NCI-H226 (cell line): ENCODE measurements around the gene CCNY.
A peak's percentile ranks its signal among the peaks of the same experiment; 100 is the strongest.

Source experiments
- DNase-seq: peaks from one replicate; pipeline ENCODE4 v3.0.0-alpha.2; 2015

The CCNY gene

DNA sequence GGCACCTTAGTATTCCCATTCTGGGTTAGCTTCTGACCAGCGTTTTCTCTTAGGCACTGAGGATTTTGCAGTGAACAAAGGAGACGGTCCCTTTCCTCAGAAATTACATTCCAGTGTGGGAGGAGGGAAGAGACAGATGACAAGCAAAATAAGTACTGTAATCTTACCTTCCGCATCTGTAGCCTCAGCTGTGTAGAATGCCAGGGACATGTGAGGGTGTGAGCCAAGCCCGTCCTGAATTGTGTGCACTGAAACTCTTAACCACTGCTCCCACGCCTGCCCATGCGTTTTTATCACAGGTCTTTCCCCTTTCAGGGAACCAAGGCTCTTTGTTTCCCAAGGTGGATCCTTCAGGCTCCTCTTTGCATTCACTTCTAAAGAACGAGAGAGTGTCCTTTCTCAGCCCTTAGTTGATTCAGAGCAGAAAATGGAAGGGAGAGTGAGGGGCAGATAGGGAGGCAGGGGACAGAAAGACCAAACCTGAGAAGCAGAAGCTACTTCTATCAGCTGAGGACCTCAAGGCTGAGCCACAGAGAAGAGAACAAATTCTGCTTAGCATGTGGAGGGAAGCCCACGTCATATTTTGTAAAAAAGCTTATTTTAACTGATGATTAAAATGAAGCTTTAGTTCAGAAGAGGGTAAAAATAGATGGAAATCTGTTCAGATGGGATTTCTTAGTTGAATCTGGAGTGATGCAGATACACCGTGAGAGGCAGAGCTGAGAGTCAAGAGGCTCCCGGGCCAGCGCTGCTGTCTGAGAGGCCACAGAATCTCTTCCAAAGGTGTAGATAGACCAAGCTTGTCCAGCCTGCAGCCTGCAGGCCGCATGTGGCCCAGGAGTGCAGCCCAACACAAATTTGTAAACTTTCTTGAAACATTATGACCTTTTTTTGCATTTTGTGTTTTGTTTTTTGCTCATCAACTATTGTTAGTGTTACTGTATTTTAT is 122.5 kb downstream of the CCNY start:
- no peak for DNase-seq

DNA sequence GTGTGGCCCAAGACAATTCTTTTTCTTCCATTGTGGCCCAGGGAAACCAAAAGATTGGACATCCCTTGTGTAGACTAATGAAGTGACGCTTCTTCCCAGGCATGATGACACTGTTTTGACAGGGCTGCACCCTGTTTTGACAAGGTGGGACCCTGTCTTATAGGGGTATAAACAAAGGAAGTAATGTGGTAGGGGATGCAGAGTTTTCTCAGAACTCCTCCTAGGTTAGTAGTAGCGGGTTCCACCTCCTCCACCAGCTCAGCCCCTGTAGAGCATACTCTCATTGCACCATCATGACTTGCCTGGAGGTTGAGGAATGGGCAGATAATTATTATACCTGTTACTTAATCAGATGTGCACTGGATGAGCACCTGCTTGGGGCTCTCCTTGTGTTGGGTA is 123.1 kb downstream of the CCNY start:
- no peak for DNase-seq

DNA sequence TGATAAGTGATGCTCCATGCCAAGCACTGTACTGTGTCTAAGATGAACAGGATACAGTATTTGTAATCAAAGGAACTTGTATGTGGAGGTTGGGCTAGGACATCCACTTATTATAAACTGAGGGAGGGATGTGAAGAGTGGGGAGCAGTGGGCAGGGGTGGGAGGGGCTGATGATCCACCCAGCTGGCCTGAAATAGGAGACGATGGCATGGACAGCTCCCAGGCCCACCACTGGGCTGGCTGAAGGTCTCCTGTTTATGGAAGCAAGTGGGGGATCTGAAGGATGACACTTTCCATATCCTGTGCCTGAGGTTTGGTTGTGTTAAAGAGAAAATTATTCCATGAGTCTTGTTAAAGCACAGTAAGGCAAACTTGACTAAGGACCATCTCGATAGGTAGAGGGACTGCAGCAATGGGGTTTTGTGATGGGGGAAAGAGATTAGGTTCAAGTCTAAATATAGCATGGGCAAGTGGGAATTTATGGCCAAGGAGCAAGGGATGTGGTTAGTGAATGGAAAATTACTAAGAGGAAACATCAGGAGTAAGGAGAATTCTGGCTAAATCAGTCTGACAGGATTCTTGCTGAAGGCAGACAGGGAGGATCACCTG is 124.6 kb downstream of the CCNY start:
- DNase-seq: no peak

DNA sequence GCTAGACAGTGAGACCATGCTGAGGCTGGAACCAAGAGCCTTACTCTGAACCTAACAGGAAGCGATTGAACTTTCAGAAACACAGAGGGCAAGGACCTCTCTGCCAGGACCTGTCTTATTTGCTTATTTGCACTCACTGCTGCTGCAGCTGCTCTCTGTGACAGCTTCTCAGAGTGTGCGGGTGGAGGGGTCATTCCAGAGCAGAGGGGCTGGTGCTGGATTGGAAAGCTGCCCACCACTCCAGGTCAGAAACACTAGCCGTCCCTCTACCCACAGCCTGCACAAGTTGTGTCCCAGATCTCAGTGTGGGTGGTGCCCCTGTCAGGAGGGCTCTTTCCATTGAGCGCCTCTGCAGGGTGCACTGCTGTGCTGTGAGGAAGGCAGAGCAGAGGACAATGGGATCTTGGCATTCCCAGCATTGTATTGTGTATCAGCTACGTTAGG is 126.2 kb downstream of the CCNY start:
- no peak for DNase-seq

DNA sequence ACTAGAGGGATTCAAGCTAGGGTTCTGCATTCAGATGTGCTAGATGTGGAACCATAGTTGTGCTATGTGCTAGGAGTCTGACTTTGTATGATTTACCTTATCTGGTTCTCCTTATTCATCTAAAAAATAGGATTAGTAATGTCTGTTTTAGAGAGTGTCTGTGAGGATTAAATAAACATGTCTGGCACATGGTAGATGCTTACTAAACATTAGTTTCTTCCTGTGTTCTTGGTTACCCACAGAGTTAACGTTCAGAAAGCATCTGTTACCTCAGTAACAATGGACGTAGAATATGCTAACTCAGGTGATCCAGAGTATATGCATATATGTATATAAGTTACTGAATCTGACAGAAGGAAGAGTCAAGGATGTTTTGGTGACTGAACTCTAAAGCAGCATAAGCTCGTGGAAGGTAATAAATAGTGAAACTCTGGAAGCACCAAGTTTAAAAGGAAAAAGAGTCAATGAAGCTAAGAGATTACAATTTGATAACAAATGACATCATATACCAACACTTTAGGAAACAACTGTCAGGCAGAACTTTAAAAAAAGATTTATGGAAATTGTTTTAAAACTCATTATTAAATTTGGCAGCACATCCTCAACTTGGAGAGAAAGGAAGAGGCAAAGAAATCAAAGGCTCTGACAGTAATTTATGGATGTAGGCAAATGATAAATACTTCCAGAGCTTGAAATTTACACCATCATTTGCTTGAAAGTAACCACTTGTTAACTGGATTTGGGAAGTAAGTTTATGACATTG is 127.0 kb downstream of the CCNY start:
- DNase-seq: no peak

DNA sequence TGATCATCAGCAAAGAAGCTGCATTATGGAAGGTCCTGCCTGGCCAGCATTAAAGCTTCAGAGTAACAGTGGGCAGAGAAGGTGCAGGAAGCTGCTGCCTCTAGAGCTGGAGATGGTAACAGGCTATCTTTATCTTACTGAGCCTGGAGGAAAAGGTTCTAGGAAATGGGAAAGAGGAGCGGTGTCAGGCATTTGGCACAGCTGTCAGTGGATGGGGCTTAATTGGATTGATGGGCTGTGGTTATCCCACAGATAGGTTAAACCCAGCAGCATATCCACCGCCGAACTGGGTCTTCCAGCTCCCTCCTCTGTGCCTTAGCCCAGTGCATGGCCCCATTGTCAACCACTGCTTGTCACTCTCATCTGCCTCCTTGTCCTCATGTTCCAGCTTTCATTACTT is 127.6 kb downstream of the CCNY start:
- no peak for DNase-seq

DNA sequence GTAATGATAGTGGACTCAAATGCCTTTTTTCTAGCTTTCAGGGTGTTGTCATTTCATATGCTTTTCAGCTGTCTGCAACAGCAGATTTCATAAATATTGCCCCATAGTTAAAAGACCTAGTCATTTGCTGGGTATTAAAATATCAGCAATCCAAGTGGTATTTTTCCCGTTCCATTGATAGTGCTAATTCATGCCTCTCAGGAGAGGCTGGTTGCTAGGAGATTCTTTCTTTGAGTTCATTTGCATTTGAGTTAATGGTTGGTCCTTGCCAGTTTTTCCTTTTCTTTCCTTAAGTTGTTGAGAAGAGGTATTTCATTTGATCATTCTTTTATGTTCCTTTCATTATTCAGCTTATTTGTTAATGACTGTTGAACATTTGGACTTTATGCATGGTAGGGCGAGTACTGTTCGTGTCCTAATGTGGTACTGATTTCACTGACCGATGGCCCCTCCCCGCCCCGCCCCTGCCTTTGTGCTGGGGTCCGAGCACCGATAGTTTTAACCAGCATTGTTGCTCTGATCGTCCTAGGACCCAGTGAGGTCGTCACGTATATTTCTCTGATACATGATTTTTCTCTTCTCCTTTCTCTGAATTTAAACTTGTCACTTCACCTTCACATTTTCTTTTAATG is 128.6 kb downstream of the CCNY start:
- DNase-seq: no peak

DNA sequence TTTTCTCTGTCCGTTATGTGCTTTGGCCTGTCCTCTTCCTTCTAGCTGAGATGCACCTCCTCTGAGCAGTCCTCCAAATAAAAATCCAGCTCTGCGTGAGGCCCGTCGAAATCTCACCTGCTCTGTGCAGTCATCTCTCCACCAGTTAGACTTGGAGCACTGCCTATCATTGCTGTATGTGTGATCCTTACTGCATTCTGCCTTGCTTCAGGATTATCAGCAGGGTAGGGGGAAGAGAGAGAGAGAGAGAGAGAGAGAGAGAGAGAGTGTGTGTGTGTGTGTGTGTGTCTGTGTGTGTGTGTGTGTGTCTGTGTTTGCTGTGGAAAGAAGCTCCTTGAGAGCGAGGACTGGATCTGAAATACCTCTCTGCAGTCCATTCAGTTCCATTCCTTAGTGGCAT is 129.4 kb downstream of the CCNY start:
- DNase-seq: no peak

DNA sequence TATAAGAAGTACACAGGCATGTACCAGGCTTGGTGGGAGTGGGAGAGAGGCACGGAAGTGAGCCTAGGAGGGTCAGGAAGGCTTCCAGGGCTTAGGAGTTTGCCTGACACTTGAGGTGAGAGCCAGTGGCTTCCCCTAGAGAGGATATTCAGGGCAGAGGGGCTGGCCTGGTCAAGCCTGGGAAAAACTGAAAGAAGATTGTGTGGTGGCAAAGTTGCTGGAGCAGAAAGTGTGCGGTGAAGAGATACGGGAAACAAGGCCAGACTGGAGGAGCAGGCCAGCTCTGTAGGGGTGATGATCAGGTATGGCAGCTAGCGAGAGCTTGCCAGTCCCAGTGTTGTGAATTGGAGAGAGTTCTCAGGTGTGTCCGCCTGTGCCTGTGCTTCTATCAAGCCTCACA is 129.9 kb downstream of the CCNY start:
- DNase-seq: no peak

DNA sequence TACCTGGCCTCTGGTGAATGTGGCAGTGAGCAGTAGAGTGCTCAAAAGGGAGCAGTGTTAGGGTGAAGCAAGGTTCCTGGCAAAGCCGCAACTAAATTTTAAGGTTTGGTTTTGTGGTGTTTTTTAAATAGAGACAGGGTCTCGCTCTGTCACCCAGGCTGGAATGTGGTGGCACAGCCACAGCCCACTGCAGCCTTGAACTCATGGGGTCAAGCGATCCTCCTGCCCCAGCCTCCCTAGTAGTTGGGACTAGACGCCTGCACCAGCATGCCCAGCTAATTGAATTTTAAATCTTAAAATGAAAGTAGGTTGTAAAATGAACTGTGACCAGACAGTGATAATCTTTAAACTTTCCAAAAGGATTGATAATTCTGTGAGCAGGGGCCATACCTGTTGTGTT is 130.4 kb downstream of the CCNY start:
- DNase-seq: no peak

DNA sequence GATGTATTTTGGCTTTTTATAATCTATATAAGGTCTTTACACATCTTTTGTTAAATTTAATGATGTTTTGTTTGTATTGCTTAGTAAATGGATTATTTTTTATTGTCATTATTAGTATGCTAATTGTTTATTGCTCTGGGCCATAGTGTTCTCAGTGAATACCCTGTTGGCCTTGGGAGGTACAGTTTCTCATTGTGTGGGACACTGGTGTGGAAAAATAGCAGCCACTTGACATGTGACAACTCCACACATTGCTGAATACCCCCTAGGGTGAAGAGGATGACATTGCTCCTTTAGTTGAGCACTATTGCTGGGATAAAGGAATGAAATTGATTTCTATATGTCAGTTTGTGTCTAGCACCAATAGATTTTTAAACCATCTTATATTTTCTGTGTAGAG is 130.9 kb downstream of the CCNY start:
- no peak for DNase-seq

DNA sequence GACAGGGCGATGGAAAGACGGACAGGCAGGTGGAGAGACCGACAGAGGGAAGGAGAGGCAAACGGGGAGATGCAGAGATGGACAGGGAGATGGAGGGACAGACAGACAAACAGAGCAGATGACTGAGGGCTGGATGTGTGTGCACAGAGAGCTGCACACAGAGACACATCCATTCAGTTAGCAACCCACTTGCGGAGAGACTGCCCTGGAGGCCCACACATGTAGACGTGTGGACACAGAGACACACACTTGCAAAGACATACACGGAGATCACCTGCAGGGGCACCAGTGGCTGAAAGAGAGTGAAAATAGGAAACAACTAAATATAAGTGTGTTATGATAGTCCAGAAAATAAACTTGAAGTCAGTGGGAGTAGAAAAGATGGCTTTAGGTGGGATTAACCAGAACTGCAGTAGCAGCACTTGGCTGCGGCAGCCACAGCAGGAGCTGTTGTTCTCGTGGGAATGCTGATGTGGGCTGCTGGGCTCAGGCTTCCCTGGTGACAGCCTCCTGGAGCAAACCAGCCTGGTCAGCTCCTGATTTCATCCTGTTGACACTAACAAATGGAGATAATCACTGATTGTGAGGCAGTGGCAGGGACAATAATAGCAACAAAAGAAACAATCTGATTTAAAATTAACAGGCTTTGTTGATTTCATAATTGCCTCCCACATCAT is 134.1 kb downstream of the CCNY start:
- no peak for DNase-seq

DNA sequence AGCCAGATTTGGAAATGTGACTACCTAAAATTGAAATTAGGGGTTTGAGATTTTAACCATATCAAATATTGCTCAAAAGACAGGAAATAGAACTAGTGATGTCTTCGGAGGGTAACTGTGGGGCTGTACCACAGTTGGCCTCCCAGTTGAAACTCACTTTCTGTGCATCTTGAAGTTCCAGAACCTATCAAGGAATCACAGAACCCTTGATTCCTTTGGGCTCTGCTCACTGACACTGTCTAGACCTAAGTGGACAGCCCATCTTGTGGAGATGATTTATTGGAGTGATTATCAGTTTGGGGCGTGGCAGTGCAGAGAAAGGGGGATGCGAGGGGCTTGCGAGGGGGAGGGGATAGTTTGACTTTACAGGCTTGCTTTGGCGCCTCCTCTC is 134.6 kb downstream of the CCNY start:
- DNase-seq: no peak

DNA sequence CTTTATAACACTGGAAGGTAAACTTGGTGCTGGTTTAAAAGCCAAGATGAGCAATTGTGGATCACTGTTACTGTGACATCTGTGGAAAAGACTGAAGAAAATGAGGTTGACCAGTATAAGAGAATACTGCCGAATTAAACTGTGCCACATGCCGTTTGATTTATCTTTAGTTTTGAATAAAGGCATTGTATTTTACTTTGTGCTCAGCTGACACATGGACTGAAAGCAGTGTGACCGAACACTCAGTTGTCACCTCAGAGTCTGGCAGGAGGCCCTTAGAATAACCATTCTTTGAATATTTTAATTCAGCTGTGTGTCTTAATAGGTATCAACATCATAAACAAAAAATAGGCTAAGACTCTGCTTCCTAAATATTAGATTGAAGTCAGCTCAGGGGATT is 135.1 kb downstream of the CCNY start:
- DNase-seq: no peak

DNA sequence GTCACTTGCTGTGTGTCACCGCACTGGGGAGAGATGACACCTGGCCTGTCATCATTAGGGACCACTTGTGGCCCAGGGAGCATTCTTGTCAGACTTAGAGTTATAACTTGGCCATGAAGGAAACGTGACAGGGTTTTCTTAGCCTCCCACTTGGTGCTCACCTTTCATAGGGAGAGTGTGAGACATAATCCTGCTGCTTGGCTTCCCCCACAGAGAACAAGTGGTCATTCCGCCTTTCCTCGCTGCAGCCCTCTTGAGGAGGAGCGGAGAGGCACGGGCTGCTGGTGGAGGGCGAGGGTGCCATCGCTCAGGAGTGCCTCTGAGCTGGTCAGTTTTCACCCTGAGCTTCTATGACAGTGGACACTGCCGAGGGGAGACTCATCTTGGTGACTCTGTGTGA is 143.8 kb downstream of the CCNY start:
- DNase-seq: no peak

DNA sequence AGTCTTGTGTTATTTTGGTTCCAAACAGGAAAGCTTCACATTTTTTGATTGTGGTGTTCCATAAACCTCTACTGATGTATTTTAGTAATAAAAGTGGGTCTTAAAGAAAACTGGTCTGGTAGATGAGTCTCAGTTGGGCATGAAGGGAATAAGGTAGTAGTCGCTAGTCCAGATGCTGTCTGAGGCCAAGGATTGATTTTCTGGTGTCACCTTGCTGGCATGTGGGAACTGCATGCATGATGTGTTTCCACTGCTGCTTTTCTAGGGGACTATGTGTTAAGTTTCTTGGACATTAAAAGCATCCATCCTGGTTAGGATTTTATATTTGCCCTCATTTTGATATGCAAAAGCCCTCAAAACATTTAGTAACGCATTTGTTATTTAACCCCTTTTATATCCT is 145.1 kb downstream of the CCNY start:
- DNase-seq: no peak

DNA sequence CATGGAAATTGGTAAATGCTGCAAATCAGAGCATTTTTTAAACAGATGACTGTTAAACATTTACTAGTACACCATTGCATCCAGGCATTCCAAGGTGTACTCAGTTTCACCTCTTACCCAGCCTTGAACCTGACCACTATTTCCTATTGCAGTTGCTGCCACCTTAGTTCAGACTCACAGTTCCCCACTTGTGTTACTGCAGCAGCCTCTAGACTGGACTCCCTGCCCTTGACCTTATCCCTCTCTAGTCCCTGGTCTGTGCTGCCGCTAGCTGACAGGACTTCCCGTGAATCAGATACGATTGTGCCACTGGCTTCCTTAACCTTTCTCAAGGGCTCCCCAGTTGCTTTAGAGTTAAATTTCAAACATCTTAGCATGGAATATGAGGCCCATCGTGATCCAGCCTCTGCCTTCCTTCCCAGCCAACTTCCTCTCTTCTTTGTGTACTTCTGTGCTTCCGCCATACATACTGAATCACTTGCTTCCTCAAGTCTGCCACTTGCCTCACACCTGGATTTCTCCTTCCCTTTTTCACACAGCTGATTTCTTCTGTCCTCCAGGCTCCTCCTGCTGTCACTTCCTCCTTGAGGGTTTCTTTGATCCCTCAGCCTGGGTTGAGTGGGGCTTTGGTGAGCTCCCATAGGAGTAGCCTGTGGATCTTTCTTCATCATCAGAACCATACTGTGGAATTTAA is 150.1 kb downstream of the CCNY start:
- DNase-seq: no peak

DNA sequence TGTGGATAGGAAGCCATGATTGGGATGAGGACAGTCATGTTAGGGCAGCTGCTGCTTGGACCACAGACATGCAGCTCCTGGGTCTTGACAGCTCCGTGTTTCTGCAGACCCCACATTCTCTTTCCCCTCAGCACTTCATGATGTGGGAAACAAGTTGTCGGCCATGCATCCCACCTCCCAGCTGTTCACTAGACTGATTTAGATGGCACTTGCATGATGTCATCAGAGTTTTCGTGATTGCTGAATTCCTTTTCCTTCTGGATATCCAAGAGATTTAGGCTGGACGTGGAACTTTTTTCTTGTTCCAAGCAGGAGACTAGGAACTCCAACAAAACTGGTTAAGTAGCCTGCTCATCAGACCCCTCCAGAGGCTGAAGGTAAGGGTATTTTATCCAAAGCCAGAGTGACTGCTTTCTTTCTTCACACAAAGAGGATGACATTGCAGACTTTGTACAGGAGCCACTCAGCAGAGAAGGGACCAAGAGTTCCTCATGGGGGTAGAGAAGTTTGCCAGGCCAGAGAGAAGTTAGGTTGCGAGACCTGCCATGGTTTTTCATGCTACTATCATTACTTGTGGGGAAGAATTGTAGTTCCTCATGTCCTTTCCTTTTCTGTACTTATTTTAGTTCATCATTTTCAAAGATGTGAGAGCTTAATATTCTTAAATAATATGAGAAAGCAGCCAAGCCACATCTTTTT is 151.2 kb downstream of the CCNY start:
- no peak for DNase-seq

DNA sequence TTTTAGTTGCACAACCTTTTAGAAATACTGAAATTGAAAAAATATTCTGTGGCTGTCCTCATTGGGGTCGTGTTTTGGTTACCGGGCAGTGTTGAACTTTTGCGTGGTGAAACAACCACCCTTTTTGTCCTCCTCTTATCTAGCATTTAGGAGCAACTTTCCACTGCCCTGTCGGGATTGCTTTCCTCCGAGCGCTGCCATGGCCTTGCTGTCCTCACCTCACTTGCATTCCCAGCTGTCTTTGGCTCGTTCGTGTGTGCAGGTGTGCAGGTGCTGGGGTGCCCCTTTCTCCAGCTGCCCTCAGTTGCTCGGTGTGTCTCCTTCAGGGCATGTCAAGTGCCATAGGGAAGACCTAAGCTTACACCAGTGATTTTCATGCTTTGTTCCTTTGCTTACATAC is 151.9 kb downstream of the CCNY start:
- DNase-seq: no peak

DNA sequence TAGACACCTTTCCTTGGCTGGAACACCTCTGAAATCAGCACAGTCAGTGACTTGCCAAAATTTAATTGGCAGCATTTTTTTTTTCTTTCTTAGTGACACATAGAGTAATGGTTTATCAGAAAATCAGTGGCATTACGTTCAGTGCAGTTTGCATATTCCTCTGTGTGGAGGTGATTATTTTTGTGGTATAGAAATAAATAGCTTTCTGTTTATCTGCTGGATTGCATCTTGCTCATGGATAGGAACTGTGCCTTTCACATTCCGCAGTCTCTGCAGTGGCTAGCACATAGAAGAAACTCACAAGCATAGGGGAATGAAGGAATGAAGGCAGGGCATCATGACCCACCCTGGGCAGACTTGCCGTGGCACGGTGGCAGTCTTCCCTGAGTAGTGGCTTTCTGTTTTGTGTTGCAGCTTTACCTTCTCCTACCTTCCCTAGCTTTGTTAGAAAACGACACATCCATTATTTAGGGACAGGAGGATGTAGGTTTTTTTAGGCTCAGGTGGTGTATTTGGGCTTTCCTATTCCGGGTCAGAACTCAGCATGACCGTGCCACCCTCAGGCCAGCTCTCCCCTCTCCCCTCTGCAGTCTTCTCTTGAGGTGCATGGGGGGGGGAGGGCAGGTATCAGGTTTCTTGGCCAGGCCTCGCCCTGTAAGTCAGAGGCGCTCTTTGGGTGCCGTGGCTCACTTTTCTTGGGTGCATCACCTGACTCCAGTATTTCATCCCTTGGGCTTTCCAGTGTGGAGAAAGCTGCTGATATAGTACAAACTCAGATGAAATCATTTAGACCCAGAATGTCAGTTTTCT is 156.3 kb downstream of the CCNY start:
- peak; percentile 30 for DNase-seq
